NCI-H524 treated with DMSO at 0.1 percent for 48 hours (cell line): Measurements from ENCODE around the gene DIS3.
"Not testable (repeated sequence)": the region's sequence is repeated elsewhere in the genome, so short reads cannot be mapped to it uniquely, and the experiment has no call there.

Experiments
- DNase-seq: peaks from one replicate; lab custom pipeline; 2025; lab: John Stamatoyannopoulos, UW

Gene DIS3

DNA sequence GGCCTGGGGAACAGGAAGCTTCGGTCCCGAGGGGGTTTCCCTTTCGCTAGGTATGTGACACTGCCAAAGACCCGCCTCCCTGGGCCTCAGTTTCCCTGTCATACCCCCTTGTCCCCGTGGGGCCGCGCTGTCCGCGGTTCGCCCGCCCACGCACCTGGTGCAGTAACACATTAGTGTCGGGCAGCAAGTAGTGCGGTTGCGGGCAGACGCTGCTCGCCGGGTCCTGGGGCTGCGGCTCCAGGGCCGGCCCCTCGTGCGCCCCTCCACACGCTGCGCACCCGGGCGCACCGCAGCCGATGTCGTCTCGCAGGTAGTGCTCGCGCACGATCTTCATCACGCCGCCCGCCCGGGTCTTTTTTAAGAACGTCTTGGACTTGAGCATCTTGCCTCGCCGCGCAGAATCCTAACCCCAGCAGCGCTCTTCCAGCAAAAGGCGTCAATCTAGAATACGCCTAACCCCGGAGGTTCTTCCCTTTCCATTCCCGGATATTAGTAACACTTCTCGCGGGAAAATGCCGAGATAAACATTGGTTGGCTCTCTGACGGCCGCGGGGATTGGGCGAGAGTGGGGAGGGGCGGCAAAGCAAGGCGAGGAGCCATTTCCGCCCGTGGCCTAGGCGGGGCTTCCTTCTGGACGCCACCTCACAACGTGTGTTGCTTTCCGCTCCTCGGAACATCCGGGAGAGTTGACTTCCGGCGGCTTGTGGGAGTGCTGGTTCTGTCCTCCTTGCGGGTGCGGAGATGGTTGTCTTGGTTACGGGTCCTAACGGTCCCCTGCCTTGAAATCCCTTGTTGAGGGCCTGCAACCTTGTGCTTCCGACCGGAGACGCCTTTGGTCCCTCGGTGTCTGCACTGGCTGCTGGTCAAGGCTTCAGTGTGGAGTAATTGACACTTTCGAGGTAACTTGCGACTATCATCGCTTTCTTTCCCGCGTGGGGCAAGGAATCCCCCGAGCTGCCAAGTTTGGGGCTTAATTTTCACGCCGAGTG, at the start of gene DIS3, which contains the start of gene PIBF1:
Gene DIS3 (minus strand): TSS at position 450 of the 989 bp plus-strand sequence. CDS start 68 bp downstream, at position 382.
Gene PIBF1 (plus strand): TSS at position 683 of the 989 bp plus-strand sequence. CDS start 1,337 bp downstream, outside the sequence.
- peak; percentile 83 for DNase-seq

DNA sequence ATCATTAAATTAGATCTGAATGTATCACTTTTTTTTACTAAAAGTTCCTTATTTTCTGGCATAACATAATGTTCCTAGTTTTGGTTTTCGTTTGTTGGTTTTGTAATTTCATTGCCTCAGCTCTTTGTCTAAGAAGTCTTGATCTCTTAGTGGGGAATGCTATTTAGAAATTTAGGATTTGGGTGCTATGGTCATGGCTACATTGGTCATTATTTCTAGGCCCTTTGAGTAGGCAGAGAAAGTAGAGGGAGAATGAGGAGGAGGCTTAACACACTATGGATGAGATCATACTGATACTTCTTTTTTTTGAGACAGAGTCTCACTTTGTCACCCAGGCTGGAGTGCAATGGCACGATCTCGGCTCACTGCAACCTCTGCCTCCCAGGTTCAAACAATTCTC, 42.0 kb upstream of the DIS3 start:
- no peak for DNase-seq

- no peak for DNase-seq
These were observed 41.4 kb upstream of the DIS3 start for GRCh38 chr13:72823081-72823480.

DNA sequence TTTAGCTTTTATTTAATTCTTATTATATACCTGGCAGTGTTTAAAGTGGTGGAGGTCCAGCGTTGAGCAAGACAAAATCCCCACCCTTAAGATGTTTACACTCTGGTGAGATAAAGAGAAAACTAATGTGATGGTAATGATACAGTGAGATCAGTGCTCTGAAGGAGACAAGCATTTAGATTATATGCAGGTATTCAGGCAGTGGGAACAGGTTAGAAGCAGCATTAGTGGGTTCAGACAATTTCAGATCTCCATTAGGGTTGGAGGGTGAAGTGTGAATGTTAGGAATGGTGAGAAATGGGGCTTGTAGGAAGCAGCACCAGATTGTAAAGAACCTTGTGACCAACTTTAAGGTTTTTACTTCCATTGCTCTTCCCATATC, 39.2 kb upstream of the DIS3 start:
- no peak for DNase-seq

GRCh38 chr13:72820156-72820897, 38.6 kb upstream of the DIS3 start:
- DNase-seq: no peak

DNA sequence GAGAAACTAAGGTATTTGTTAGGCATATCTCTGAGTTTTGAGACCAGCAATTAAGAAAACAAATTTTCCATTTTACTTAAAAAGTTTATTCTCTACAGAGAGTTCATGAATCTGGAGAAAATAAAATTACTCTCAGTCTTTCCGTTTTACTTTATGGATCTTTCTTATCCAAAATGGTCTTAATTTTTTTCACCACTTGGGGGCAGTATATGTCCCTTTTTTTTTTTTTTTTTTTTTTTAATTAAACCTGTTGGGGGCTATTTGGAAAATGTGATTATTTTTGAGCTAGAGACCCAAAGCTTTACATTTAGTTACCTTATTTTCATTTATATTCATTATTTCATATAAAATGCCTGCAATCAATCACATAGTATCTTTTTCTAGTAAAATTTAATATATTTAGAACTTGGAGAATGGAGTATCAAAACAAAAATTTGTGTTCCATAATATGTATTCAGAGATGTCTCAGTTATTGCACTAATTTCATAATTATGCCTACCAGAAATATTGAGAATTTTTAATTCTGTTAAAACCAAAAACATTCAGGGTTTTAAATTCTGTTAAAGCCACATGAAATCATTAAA, 27.3 kb upstream of the DIS3 start:
- no peak for DNase-seq

DNA sequence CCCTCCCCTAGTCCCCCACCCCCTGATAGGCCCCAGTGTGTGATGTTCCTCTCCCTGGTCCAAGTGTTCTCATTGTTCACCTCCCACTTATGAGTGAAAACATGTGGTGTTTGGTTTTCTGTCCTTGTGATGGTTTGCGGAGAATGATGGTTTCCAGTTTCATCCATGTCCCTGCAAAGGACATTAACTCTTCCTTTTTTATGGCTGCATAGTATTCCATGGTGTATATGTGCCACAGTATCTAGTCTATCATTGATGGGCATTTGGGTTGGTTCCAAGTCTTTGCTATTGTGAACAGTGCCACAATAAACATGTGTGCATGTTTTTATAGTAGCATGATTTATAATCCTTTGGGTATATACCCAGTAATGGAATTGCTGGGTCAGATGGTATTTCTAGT, 24.8 kb upstream of the DIS3 start:
- not testable (repeated sequence) for DNase-seq

GRCh38 chr13:72805676-72806346, 24.1 kb upstream of the DIS3 start:
- DNase-seq: no peak

- DNase-seq: no peak
These were observed 22.6 kb upstream of the DIS3 start for GRCh38 chr13:72804301-72804700.

DNA sequence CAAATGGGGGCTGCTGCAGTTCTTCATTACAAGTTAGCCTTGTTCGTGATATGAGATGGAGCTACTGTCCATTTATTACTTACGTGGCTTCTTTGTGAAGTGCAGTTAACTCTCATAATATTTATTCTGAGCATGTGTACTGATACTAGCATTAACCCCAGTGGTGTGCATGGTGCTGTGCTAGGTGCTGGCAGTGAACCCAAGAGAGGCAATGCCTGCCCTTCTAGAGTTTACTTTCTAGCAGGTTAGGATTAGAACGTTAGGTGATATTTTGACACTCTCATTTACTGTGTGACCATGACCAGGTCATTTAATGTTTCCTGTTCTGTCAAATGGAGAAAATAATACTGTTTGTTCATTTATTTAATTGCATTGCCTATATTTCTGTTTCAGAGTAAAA, 17.1 kb upstream of the DIS3 start:
- DNase-seq: no peak

GRCh38 chr13:72792640-72793039, 10.9 kb upstream of the DIS3 start:
- no peak for DNase-seq

GRCh38 chr13:72788831-72789230, 7.1 kb upstream of the DIS3 start:
- no peak for DNase-seq

- DNase-seq: not testable (repeated sequence)
These were observed 3.0 kb upstream of the DIS3 start for GRCh38 chr13:72784679-72785078.

GRCh38 chr13:72782717-72783116, 1.0 kb upstream of the DIS3 start:
- no peak for DNase-seq

DNA sequence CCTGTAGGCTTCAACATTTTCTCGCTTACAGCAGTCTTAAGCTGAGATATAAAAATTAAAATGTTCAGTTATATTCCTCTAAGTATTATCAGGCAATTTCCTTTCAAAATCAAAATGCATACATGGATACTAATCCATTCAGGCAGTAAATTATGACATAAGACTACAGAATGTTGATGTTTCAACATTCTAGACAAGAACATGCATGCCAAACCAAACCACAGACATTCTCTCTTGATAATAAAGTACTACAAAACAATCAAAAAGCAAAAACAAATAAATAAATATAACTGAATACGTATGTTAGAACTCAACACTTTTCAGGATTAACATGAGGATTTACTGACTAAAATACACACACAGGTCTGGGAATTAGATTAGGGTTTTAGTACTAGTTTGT, 7.7 kb downstream of the DIS3 start:
- no peak for DNase-seq

GRCh38 chr13:72763411-72763810, 18.3 kb downstream of the DIS3 start:
- DNase-seq: no peak

DNA sequence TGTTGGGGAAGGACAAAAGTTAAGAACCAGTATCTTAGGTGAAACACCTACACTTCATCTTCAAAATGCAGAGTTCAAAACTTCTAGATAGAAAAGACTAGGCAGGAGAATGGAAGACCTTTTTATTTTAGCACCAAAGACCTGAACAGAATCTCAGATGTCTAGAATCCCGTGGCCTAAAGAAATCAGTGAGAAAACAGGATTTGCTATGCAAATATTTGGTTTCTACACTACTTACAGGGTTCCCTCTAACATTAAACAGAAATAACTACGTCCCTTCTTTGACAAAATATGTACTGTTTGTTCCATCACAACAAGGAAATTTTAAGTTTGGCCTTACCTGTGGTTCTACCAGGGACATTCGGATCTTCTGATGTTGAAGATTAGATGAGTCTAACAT, 21.5 kb downstream of the DIS3 start:
- DNase-seq: no peak

DNA sequence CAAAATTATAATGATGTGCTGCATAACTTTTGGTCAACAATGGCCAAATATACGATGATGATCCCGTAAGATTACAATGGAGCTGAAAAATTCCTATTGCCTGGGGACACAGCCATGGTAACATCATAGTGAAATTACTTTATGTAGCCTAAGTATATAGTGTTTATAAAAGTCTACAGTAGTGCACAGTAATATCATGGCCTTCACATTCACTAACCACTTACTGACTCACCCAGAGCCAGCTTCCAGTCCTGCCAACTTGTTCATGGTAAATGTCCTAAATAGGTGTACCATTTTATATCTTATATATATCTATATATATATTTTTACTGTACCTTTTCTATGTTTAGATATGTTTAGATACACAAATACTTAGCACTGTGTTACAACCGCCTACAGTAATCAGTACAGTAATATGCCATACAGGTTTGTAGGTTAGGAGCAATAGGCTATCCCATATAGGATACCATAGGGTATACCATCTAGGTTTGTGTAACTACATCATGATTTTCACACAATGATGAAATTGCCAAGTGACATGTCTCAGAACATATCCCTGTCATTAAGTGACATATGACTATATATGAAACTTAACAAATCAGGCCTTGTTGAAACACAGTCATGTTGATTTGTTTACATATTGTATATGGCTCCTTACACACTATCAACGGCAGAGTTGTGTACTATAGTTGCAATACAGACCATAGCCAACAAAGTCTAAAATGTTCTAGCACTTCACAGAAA, 23.7 kb downstream of the DIS3 start:
- no peak for DNase-seq

DNA sequence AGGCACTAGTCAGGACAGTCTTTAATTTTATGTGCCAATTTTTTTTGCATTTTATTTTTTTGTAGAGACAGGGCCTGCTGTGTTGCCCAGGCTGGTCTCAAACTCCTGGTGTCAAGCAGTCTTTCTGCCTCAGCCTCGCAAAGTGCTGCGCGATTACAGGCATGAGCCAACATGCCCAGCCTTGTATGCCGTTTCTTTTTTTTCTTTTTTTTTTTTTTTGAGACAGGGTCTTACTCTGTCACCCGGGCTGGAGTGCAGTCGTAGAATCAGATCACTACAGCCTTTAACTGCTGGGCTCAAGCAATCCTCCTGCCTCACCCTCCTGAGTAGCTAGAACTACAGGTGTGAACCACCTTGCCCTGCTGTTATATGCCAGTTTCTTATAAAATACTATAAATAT, 27.6 kb downstream of the DIS3 start:
- no peak for DNase-seq

DNA sequence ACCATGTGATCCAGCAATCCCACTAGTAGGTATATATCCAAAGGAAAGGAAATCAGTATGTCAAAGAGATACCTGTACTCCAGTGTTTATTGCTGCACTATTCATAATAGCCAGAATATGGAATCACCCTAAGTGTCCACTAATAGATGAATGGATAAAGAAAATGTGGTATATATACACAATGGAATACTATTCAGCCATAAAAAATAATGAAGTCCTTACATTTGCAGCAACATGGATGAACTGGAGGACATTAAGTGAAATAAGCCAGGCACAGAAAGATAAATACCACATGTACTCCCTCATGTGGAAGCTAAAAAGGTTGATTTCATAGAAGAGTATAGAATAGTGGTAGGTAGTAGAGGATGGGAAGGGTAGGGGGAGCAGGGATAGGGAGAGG, 30.5 kb downstream of the DIS3 start:
- DNase-seq: no peak

GRCh38 chr13:72745260-72745659, 36.4 kb downstream of the DIS3 start:
- no peak for DNase-seq
